Measurements from ENCODE around the gene RGS6.

GRCh38 chr14:71911669-71912068 lies 20.6 kb upstream of the RGS6 start:
- TF ChIP-seq POLR2A (IDR thresholded peaks at IDR 0.05) (no peak), CTCF (IDR thresholded peaks at IDR 0.05) (no peak)
